HG03159 (cell line): ENCODE measurements around the gene EDEM2.
"Not testable (repeated sequence)": the region's sequence is repeated elsewhere in the genome, so short reads cannot be mapped to it uniquely, and the experiment has no call there.

Source experiments
- ATAC-seq: cut with Tn5 transposase; IDR thresholded peaks from one replicate; pipeline ENCODE4 v1.9.1; 2021; ENCODE audit warnings: mild to moderate bottlenecking, moderate library complexity; ENCODE audit not compliant: unreplicated experiment

The EDEM2 gene, protein sequence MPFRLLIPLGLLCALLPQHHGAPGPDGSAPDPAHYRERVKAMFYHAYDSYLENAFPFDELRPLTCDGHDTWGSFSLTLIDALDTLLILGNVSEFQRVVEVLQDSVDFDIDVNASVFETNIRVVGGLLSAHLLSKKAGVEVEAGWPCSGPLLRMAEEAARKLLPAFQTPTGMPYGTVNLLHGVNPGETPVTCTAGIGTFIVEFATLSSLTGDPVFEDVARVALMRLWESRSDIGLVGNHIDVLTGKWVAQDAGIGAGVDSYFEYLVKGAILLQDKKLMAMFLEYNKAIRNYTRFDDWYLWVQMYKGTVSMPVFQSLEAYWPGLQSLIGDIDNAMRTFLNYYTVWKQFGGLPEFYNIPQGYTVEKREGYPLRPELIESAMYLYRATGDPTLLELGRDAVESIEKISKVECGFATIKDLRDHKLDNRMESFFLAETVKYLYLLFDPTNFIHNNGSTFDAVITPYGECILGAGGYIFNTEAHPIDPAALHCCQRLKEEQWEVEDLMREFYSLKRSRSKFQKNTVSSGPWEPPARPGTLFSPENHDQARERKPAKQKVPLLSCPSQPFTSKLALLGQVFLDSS

GRCh38 chr20:35146920-35147574, at the start of gene EDEM2:
EDEM2 (minus strand) TSS chr20:35147336; CDS start chr20:35147258, 78 bp downstream.
- peak; percentile 83 for ATAC-seq

- ATAC-seq, result no peak
These were observed 49.2 kb upstream of the EDEM2 start for GRCh38 chr20:35196313-35196712.

GRCh38 chr20:35193031-35193791, 46.1 kb upstream of the EDEM2 start:
- ATAC-seq, result not testable (repeated sequence)

DNA sequence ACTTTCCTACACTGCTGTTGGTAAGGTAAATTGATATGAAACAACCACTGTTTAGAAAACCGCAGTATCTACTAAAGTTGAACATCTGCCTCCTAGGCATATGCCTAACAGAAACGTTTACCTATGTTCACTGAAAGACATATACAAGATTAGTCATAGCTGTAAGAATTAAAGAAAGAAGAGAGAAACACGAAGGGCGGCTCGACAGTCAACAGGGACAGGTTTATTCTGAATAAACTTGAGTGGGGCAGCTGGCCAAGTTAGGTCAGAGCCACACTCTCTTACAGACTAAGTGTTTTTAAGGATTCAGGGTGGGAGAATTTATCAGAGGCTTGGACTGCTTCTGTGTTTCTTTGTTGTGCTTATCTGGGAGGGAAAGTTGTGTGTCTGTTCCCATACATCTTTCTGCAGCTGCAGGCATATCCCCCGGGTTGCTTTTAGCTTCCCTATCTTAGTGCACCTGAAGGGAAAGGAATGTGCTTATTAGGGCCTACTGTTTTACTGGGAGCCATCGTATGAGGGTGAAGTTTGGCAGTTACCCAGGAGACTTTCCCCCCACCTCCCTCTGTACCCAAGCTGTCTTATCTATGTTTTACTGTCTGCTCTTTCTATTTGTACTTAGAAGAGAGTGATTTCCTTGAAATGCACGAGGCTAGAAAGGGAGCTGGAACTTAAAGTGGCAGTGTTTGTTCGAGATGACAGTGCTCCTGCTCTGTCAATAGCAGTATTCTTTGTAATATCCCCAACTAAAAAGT, 45.2 kb upstream of the EDEM2 start:
- ATAC-seq, result no peak

- no peak for ATAC-seq
These were observed 44.4 kb upstream of the EDEM2 start for GRCh38 chr20:35191419-35192117.

- no peak for ATAC-seq
These were observed 43.4 kb upstream of the EDEM2 start for GRCh38 chr20:35190556-35190955.

DNA sequence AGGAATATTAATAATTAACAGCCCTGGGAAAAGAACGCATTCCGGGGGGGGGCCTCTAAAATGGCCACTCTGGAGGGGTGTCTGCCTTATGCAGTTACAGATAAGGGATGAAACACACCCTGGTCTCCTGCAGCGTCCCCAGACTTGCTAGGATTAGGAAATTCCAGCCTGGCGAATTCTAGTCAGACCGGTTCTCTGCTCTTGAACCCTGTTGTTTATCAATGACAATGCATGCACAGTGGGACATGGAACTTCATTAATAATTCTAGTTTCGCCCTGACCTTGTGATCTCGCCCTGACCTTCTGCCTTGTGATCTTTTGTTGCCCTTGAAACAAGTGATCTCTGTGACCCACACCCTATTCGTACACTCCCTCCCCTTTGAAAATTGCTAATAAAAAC, 42.1 kb upstream of the EDEM2 start:
- ATAC-seq, result not testable (repeated sequence)

GRCh38 chr20:35187584-35188190, 40.6 kb upstream of the EDEM2 start:
- no peak for ATAC-seq

DNA sequence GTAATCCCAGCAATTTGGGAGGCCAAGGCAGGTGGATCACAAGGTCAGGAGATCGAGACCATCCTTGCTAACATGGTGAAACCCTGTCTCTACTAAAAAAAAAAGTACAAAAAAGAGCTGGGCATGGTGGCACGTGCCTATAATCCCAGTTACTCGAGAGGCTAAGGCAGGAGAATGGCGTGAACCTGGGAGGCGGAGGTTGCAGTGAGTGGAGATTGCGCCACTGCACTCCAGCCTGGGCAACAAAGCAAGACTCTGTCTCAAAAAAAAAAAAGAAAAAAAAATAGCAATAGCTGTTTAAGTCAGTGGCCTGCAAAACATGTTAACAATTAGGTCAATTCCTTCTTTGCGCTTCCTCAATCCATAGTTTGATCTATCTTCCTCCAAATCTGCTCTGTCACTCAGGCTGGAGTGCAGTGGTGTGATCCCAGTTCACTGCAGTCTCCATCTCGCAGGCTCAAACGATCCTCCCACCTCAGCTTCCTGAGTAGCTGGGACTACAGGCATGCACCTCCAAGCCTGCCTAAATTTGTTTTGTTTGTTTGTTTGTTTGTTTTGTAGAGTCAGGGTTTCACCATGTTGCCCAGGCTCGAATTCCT, 39.7 kb upstream of the EDEM2 start:
- ATAC-seq, result not testable (repeated sequence)

GRCh38 chr20:35181731-35182130, 34.6 kb upstream of the EDEM2 start:
- no peak for ATAC-seq

GRCh38 chr20:35180266-35180665, 33.1 kb upstream of the EDEM2 start:
- no peak for ATAC-seq

GRCh38 chr20:35179292-35180212, 32.4 kb upstream of the EDEM2 start:
- no peak for ATAC-seq

GRCh38 chr20:35176132-35176531, 29.0 kb upstream of the EDEM2 start:
- no peak for ATAC-seq

- ATAC-seq, result no peak
These were observed 27.5 kb upstream of the EDEM2 start for GRCh38 chr20:35174458-35175216.

DNA sequence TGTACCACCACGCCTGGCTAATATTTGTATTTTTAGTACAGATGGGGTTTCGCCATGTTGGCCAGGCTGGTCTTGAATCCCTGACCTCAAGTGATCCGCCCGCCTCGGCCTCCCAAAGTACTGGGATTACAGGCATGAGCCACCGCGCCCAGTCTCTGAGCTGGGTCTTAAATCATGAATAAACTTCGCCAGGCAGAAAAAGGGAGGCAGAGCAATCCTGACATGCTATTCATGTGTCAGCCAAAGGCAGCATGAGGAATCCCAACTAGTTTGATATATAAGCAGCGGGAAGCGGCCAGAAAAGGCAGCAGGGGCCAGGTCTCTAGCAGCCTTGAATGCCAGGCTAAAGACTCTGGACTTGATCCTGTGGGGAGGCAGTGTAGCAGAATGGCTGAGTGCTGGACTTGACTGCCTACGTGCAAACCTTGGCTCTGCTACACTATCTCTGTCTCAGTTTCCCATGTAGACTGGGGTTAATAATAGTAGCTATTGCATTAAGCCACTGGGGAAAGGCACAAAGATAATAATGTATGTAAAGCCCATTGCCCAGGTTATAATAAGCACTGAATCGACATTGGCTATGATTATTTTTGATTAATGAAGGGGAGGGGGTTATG, 26.5 kb upstream of the EDEM2 start:
- ATAC-seq, result no peak

DNA sequence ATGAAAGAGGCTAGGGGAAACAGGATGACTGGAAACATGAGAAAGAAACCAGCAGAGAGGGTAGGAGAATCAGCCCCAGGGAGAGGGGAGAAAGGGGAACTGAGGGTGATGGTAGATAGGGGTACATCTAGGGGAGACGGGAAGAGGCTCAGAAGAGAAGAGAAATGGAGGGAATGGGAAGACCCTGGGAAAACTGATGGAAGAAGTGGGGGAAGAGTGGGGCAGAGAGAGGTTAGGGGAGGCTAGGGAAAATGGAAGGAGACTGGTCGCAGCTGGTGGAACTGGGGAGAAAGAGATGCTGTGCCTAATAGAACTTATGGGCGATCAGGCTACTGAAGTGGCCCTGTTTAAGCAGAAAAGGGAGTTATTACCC, 25.3 kb upstream of the EDEM2 start:
- no peak for ATAC-seq
